Suprapubic skin (tissue), 4 donors: ENCODE data around the gene CHRNB1. TPM values are rescaled to one million over a fixed set of nuclear protein-coding genes. Genes with fewer than 3 reads are reported as not detected.

Experiments used
- DNase-seq, 2 donors: peaks; one replicate each; pipeline ENCODE4 v3.0.0-alpha.2; 2019; ENCODE audit warnings: low spot score in 2 of 2
- H3K27ac ChIP-seq: fragments of 200-600 bp; sonication (generic); one replicate; pipeline ENCODE4 v1.5.1; 2019
- H3K27me3 ChIP-seq: fragments of 200-600 bp; sonication (generic); one replicate; pipeline ENCODE4 v1.5.1; 2019
- H3K36me3 ChIP-seq: fragments of 200-600 bp; sonication (generic); one replicate; pipeline ENCODE4 v1.5.1; 2019
- H3K4me1 ChIP-seq: fragments of 200-600 bp; sonication (generic); one replicate; pipeline ENCODE4 v1.5.1; 2019
- H3K4me3 ChIP-seq: fragments of 200-600 bp; sonication (generic); one replicate; pipeline ENCODE4 v1.5.1; 2019; ENCODE audit warnings: mild to moderate bottlenecking
- H3K9me3 ChIP-seq: fragments of 200-600 bp; sonication (generic); one replicate; pipeline ENCODE4 v1.5.1; 2019
- EP300 ChIP-seq: sonication (generic); formaldehyde crosslinking; IDR thresholded peaks from one replicate; pipeline ENCODE4 v1.6.1; 2017; ENCODE audit warnings: antibody characterized with exemption
- POLR2A ChIP-seq, 2 donors: fragments of 450-650 bp; IDR thresholded peaks; one replicate each; pipeline ENCODE4 v1.6.1; 2017; ENCODE audit warnings: antibody characterized with exemption in 2 of 2, mild to moderate bottlenecking in 2 of 2, moderate library complexity in 2 of 2
- POLR2AphosphoS5 ChIP-seq, 3 donors: sonication (generic); formaldehyde crosslinking; IDR thresholded peaks; one replicate each; pipeline ENCODE4 v1.6.1; 2017; ENCODE audit warnings: antibody characterized with exemption in 3 of 3
- WGBS: methylation state at CpG from one replicate; pipeline ENCODE4 v1.1.5; 2018; 5-methylcytosine and 5-hydroxymethylcytosine counted together
- total RNA-seq, 4 donors: library from RNA; depleted of rRNA; stranded (reverse); fragments of >200 nt; gene quantifications; one replicate each; pipeline ENCODE4 v1.1.0, GENCODE V29; 2016
- TF ChIP-seq, protein P1 (sequence below), 2 donors: fragments of 200-600 bp in 1 of 2; fragments of 450-650 bp in 1 of 2; sonication (generic) in 1 of 2; IDR thresholded peaks; one replicate each; pipeline ENCODE4 v1.5.1; 2016 to 2019; ENCODE audit warnings: antibody characterized with exemption in 2 of 2, mild to moderate bottlenecking in 1 of 2, moderate library complexity in 1 of 2

Gene CHRNB1
- total RNA-seq, 4 donors from 2014 or later, result 7.3 to 11.3 (median 9.7) TPM

DNA sequence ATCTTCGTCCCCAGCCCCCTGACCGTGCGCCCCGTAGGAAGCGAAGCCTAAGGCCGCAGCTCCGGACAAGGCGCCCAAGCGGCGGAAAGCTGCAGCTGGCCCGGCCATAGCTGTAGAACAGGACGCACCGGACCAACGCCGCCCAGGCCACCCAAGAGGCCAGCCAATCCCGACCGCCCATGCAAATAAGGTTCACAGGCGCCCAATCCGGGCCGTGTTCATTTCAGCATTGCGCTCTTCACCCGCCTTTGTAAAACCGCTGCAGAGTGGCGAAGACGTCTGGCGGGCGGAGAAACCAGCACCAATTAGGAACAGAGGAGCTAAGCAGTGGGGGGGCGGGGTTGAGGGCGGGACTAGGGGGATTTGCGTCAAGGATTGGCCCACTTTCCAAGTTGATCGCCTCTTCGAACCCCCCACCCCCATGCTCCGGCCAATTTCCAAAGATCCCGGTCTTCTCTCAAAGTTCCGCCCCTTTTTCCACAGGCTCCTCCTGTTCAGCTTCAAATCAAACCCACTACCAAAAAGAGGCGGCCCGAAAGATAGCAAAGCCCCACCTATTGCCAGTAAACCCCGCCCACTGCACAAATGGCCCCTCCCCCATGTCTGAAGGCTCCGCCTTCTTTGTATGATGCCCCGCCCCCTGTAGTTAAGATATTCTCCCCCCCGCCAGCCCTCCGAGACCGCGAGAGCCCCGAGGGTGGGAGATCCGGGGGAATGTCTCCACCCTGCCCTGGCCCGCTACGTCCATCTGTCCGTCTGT lies 40.7 kb upstream of the CHRNB1 start, which contains the start of gene TMEM256:
Gene TMEM256, minus strand, starts transcription at position 121 of the 760 bp plus-strand sequence. Its CDS starts 13 bp downstream, at position 108.
- Histone ChIP-seq H3K36me3 (peaks cover 7% of the 10 kb centered on the region), H3K27me3 (no peaks in the 10 kb centered on the region), H3K9me3 (no peaks in the 10 kb centered on the region), H3K27ac (peak within 1 kb of the TSS; percentile 89), H3K4me1 (peaks cover 37% of the 10 kb centered on the region), H3K4me3 (peak within 1 kb of the TSS; percentile 71)
- DNase-seq, result peak; percentile 99 to 100
- under 1% methylated on average over 34 of the region's 49 CpGs for WGBS
- TF ChIP-seq, protein P1, sequence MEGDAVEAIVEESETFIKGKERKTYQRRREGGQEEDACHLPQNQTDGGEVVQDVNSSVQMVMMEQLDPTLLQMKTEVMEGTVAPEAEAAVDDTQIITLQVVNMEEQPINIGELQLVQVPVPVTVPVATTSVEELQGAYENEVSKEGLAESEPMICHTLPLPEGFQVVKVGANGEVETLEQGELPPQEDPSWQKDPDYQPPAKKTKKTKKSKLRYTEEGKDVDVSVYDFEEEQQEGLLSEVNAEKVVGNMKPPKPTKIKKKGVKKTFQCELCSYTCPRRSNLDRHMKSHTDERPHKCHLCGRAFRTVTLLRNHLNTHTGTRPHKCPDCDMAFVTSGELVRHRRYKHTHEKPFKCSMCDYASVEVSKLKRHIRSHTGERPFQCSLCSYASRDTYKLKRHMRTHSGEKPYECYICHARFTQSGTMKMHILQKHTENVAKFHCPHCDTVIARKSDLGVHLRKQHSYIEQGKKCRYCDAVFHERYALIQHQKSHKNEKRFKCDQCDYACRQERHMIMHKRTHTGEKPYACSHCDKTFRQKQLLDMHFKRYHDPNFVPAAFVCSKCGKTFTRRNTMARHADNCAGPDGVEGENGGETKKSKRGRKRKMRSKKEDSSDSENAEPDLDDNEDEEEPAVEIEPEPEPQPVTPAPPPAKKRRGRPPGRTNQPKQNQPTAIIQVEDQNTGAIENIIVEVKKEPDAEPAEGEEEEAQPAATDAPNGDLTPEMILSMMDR (IDR thresholded peaks at IDR 0.05), result no peak
- no peak for TF ChIP-seq EP300
- peak in 2 of 3 donors; percentile 37 to 89 for TF ChIP-seq POLR2AphosphoS5 (IDR thresholded peaks at IDR 0.05)
- peak in 1 of 2 donors; percentile 73 for TF ChIP-seq POLR2A (IDR thresholded peaks at IDR 0.05)

DNA sequence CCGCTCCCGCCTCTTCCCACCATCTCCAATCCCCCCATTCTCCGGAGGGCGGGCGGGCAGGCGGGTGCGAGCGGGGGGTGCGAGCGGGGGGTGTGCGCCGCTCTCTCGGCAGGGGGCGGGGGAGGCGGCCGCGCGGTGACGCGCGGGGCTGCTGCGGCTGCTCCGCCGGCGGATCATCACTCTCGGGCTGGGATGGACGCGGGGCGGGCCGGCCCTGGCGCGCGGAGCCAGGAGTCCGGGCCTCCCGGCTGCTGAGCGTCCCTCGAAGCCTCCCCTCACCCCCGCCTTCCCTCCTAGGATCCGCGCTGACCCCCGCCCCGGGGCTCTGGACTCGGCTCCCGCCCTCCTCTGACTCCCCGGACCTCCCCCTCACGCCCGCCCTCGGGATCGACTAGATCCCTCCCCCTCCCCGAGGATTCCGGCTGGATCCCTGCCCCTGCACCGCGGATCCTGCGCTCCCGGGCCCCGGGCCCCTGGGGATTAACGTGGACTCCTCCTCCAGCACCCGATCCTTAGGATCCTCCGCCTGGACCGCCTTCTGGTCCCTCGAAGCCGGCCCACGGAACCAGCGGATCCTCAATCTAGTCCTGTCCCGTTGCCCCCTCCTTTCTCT lies 40.0 kb upstream of the CHRNB1 start:
- 2% methylated on average over 10 of the region's 65 CpGs for WGBS
- DNase-seq, result peak; percentile 90 to 91

DNA sequence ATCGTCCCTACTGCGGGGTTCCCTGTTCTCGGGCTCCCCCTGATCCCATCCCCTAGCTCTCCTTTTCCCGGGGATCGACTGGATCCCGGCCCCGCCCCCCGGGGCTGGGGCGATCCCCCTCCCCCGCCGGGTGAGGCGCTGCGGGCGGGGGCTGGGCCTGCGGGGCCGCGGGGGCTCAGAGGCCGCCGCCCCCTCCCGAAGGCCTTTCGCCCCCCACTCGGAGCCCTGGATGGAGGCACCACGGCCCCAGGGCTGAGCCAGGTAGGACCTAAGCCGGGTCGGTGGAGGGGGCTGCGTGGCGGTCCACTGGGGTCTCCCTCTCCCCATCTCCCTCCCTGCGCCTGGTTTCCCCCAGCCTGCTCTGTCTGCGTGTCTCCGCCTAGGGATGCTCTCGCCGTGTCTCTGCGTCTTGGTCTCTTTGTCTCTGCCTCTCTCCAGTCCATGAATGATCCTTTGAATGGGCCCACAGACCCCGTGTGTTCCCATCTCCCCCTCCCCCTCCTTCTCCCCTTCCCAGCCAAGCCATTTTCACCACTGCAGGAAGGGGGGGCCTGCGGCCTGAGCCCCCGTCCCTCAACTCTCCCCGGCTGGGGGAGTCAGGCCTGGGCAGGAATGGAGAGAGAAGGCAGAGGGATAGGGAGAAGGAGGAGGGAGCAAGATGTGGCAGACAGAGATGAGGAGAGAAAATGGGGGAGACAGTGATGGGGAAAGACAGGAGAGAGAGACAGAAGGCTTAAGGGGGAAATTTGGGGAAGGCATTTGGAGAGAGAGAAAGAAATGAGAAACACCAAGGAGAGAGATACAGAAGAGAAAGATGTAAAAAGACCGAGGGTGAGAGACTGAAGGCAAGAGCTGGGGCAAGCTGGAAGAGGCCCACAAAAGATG lies 39.3 kb upstream of the CHRNB1 start:
- WGBS, result 26% methylated on average over 12 of the region's 38 CpGs
- TF ChIP-seq EP300 (no peak), POLR2AphosphoS5 (IDR thresholded peaks at IDR 0.05) (no peak), POLR2A (IDR thresholded peaks at IDR 0.05) (no peak)
- TF ChIP-seq, protein P1 (IDR thresholded peaks at IDR 0.05), result no peak
- Histone ChIP-seq H3K9me3 (no peaks in the 10 kb centered on the region), H3K4me1 (peaks cover 37% of the 10 kb centered on the region), H3K36me3 (peaks cover 12% of the 10 kb centered on the region), H3K27me3 (no peaks in the 10 kb centered on the region), H3K27ac (peak overlapping the region; percentile 89), H3K4me3 (peak overlapping the region; percentile 71)
- no peak for DNase-seq

More for the DNA sequence above, 40.0 kb upstream of the CHRNB1 start:
- Histone ChIP-seq H3K4me1 (peaks cover 37% of the 10 kb centered on the region), H3K4me3 (peak overlapping the region; percentile 71), H3K27me3 (no peaks in the 10 kb centered on the region), H3K27ac (peak overlapping the region; percentile 89), H3K9me3 (no peaks in the 10 kb centered on the region), H3K36me3 (peaks cover 12% of the 10 kb centered on the region)
- TF ChIP-seq EP300 (no peak), POLR2A (IDR thresholded peaks at IDR 0.05) (peak in 1 of 2 donors; percentile 55), POLR2AphosphoS5 (IDR thresholded peaks at IDR 0.05) (no peak)
- TF ChIP-seq, protein P1 (IDR thresholded peaks at IDR 0.05), result peak in 1 of 2 donors; percentile 27

DNA sequence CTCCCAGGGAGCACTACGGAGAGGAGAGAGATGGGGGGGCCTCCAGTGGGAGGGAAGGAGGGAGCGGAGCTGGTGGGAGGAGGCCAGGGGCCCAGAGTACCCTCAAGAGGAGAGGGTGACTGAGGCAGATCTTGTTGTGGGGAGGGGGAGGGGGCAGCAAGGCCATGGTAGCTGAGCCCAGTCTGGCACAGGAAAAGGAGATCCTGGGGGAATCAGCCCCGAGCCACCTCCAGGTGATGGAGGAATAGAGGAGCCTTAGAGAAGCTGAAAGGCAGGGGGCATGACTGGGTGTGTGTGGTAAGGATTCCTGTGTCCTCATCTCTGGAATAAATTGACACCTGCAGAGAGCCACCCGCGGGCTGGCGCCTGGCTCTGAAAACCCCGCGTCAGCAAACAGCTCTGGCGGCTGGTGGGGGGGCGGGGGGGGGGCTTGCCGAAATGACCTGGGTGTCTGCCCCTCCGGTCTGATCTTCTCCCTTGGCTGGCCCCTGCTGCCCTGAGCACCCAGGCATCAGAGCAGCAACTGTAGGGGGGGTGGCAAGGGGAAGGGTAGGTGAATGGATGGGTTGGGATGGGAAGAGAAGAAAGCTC lies 38.5 kb upstream of the CHRNB1 start:
- H3K4me1 ChIP-seq, result peaks cover 37% of the 10 kb centered on the region
- no peaks in the 10 kb centered on the region for H3K9me3 ChIP-seq
- 52% methylated on average over 12 of the region's 12 CpGs for WGBS
- peaks cover 12% of the 10 kb centered on the region for H3K36me3 ChIP-seq
- peak in 1 of 2 donors; percentile 61 for DNase-seq
- H3K4me3 ChIP-seq, result no peak overlapping the region
- no peak for TF ChIP-seq POLR2AphosphoS5 (IDR thresholded peaks at IDR 0.05)
- TF ChIP-seq, protein P1 (IDR thresholded peaks at IDR 0.05), result no peak
- TF ChIP-seq POLR2A (IDR thresholded peaks at IDR 0.05), result no peak
- TF ChIP-seq EP300, result no peak
- no peaks in the 10 kb centered on the region for H3K27me3 ChIP-seq
- H3K27ac ChIP-seq, result no peak overlapping the region
